Inflammatory macrophage treated with lipopolysaccharide for 1 hour (primary cell): ENCODE results near the gene GMDS.
"Not testable (repeated sequence)": the region's sequence is repeated elsewhere in the genome, so short reads cannot be mapped to it uniquely, and the experiment has no call there.

Source experiments
- DNase-seq, 2 donors: peaks; one replicate each; pipeline ENCODE4 v3.0.0-alpha.2; 2020 to 2022

Gene GMDS

GRCh38 chr6:1851681-1852456 is 393.5 kb downstream of the GMDS start:
- DNase-seq, result no peak

GRCh38 chr6:1850840-1851157 is 394.6 kb downstream of the GMDS start:
- DNase-seq, result no peak

DNA sequence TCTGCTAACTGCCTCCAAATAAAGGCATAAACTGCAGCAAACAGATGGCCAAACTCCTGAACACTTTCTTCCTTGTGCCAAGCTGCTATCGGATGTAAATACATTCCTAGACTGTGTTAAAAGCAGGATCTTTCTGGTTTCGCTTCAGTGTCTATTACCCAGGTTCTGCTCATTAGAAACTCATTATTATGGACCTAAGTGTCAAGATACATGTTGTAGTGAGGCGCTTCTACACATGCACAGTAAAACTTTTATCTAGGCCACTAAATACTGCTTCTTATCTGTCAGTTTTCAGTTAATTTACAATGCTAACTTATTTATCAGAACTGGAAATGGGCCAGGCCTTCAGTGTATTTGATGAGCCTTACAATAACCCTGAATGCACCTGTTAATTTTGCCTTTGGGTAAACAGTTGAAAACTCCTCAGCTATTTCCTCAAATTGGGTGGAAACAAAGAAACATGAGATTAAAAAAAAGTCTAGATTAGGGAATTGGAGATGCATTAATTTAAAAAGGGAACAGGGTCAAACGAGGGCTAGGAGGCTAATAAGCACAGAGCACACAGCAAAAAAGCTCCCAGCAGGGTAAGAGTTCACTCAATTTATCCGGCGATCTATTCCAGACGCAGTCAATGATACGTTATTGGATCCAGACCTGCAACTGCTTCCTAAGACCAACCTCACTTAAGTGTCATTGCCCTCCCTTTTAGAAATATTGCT is 395.1 kb downstream of the GMDS start:
- DNase-seq, result no peak

- DNase-seq, result peak; percentile 35 to 48
Observed at GRCh38 chr6:1849691-1850090, 395.7 kb downstream of the GMDS start.

- DNase-seq, result no peak
Observed at GRCh38 chr6:1848752-1849151, 396.7 kb downstream of the GMDS start.

GRCh38 chr6:1846611-1847010 is 398.8 kb downstream of the GMDS start:
- no peak for DNase-seq

DNA sequence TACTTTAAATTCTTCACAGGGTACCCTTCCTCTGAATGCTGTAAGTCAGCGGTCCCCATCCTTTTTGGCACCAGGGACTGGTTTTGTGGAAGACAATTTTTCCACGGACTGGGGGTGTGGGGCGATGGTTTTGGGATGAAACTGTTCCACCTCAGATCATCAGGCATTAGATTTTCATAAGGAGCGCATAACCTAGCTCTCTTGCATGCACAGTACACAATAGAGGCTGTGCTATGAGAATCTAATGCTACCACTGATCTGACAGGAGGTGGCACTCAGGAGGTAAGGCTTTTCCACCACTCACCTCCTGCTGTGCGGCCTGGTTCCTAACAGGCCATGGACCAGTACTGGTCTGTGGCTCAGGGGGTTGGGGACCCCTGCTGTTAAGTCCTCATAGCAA is 399.9 kb downstream of the GMDS start:
- not testable (repeated sequence) for DNase-seq

- DNase-seq, result no peak
Observed at GRCh38 chr6:1842334-1842733, 403.1 kb downstream of the GMDS start.

DNA sequence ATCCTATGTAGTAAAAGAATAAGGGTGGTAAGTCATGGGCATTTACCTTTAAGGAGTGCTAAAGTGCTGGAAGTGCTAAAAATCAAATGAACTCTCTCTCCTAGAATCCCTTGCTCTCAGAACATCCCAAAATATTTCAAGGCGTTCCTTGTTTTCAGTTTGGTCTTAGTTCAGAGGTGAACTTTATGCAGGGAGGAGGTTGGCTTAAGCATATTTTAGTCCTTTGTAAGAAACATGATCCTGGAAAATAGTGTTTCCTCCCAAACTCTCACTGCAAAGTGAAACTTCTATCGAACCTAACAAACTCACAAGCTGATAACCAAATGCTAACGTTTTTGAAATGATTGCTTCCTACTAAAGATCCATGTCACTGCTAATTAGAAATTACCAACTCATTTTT is 404.3 kb downstream of the GMDS start:
- DNase-seq, result no peak

- DNase-seq, result no peak
Observed at GRCh38 chr6:1840491-1841121, 404.8 kb downstream of the GMDS start.

DNA sequence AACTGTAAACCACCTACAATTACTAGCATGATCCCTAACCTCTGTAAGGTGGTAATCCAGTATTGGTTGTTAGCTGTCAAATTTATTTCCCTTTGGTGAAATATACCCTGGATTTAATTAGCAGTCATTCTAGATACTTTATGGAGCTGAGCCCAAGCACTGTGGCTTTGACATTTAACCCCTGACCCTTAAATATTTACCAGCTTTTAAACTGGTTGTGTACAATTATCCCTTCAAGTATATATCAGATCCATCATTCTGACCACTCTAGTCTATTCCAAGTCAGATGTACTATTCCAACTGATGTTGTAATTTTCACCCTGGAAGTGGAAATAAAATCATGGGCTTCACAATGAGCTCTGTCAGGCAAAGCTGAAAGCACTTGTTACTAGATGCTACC is 406.0 kb downstream of the GMDS start:
- no peak for DNase-seq

DNA sequence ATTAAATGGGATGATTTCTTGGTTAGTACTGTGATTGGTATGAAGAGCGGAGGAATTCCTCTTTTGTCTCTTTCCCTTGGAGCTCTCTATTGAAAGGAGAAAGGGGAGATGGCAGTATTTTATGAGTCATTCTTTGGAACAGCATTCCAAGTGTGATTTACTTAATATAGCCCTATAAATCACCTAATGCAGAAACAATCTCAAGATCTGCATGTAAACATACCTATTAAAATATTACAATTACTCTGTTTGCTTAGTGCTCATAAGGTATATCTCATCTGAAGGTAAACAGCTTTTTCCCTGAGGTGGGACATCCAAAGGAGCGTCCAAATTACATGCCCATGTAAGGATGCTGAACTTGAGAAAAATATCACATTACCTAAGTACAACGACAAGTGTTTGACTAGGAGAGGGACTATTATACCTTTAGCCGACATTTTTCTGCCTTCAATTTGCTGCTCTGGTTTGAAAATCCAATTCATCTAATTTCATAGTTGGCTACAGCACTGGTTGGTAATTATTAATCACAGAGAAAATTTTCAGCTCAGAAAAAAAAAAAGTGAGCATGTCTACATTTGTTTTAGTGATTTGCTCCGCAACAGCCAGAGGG is 406.7 kb downstream of the GMDS start:
- DNase-seq, result no peak

GRCh38 chr6:1837826-1838225 is 407.6 kb downstream of the GMDS start:
- DNase-seq, result no peak

DNA sequence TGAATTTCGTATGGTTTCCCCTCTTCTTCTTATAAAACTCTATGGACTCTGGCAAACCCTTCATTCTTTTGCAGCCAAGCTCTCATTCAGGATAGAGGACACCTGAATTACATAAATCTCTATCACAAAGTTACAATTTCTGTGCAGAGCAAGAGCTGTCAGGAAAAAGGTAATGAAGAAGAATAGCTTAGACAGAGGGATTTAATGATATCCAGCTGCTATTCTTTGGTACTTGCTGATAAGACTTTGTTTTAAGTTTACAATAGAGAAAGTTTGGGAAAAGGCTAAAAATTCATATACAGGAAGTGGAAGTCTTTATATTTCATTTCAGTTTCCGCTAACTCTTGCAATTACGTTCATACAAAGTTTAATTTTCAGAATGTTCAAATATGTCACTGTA is 408.7 kb downstream of the GMDS start:
- DNase-seq, result no peak

- no peak for DNase-seq
Observed at GRCh38 chr6:1834646-1835516, 410.5 kb downstream of the GMDS start.

DNA sequence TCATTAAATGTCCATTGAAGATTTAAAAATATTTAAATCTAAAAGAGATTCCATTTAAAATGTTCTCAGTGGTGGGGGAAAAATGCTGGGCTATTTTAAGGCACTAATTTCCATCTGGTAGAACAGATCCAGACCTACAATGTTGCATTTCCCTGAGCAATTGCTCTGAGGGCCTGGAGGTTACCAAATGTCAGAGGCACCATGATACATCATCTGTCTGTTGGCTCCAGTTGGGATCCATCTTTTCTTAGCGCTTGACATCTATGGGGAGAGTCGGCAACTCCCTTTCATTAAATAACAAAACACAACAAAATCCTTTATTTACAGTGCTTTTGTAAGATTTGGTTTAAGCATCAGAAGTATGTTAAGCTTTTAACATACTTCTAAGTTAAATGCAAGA is 411.2 kb downstream of the GMDS start:
- no peak for DNase-seq

- no peak for DNase-seq
Observed at GRCh38 chr6:1832844-1833787, 412.3 kb downstream of the GMDS start.

DNA sequence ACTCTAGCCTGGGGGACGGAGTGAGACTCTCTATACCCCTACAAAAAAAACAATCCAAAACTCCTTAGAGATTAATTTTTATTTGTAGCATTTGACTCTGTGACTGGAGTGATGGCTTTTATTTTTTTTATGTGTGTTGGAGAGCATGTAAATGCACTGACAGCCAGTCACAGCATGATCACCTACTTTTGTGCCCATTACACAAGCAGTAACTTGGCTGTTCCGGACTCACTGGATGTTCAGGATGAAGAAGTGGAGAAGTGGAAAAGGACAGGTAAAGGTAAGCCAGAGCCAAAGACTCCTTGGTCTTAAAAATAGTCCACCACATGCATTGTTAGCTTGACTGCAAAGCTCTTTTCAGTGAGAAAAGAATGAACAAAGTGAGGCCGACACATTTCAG is 413.0 kb downstream of the GMDS start:
- no peak for DNase-seq

DNA sequence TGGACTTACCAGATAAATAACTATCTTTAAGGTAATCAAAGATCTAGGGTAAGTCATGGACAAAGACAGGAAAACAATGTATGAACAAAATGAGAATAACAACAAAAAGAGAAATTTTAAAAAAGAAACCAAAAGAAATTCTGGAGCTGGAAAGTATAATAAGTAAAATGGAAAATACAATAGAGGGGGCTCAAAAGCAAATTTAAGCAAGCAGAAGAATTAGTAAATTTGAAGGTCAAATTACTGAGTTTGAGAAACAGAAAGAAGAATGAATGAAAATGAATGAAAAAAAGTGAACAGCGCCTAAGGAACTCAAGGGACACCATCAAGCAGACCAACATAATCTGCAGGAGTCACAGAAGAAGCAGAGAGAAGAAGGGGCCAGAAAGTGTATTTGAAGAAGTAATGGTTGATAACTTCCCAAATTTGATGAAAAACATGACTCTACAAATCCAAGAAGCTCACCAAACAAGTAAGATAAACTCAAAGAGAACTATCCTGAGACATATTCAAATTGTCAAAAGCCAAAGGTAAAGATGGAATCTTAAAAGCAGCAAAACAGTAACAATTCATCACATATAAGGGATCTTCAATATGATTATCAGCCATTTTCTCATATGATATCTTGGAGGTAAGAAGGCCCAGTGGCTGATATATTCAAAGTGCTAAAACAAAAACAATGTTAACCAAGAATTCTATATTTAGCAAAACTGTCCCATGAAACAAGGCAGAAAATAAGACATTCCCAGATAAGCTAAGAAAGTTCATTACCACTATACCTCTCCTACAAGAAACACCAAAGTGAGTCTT is 417.2 kb downstream of the GMDS start:
- no peak for DNase-seq

DNA sequence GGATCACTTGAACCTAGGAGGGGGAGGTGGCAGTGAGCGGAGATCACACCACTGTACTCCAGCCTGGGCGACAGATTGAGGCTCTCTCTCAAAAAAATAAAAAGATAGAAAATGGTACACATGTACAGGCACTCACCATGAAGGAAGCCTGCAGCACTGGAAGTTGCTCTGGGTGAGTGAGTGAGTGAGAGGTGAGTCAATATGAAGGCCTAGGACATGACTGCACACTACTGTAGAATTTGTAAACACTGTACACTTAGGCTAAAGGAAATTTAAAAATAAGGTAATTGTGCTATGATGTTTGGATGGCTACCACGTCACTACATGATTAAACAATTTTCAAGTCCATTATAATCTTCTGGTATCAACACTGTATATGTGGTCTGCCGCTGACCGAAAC is 419.5 kb downstream of the GMDS start:
- DNase-seq, result no peak

GRCh38 chr6:1825277-1825676 is 420.1 kb downstream of the GMDS start:
- no peak for DNase-seq
